ENCODE results near the gene RMI2.

RMI2 gene

DNA sequence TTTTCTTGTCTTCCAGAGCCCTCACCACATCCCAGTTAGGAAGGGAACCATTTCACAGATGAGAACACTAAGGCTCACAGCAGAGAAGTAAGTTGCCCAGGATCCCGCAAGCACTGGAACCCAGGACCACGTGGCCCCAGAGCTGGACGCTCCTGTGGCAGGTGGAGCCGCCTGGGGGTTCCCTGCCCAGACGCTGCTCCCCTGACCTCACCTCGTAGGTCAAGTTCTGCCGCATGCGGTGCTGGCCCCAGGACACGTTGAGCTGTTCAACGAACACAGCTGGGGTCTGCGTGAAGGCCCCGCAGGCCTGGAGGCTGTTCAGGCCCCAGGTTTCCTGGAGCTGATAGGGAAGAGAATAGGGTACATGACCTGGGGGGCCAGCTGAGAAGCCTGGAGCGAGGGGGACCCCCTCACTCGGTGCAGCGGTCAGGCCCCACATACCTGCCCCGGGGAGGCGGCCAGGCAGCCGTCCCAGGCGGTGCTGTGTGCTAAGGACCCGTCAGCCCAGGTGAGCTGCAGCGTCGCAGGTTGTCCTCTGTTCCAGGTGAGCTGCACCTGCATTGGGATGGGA lies 54.1 kb downstream of the RMI2 start:
- DNase-seq (ENCODE audit: low read depth), result no peak

DNA sequence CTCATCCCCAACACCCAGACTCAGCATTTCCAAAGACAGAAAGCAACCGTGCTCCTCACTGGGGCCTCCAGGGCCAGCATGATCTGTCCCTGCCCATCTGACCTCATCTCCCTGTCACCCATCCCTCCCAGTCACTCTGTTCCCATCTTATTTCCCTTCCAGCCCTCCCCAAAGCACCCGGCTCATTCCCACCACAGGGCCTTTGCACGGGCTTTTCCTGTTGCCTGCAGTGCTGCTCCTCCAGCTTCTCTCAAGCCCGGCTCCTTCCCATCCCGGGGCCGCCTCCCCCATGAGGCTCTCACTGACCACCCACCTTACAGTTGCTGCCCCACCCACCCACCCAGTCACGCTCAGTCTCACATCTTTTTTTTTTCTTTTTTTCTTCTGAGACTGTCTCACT lies 54.8 kb downstream of the RMI2 start:
- DNase-seq (ENCODE audit: low read depth), result no peak
